HT1080 (cell line): Measurements from ENCODE around the gene CLRN2. TPM values are rescaled to one million over a fixed set of nuclear protein-coding genes. Genes with fewer than 3 reads are reported as not detected.
"Not testable (repeated sequence)": the region's sequence is repeated elsewhere in the genome, so short reads cannot be mapped to it uniquely, and the experiment has no call there.

ENCODE experiments used
- DNase-seq: peaks from one replicate; pipeline ENCODE4 v3.0.0-alpha.2; 2015; ENCODE audit warnings: low read depth
- total RNA-seq: library from RNA; depleted of rRNA; stranded (reverse); fragments of >200 nt; shearing (Covaris generic); gene quantifications from 2 replicates; pipeline ENCODE4 v1.2.3, GENCODE V29; 2014

Gene CLRN2
- total RNA-seq, 1 experiment from 2014 or later: not detected

DNA sequence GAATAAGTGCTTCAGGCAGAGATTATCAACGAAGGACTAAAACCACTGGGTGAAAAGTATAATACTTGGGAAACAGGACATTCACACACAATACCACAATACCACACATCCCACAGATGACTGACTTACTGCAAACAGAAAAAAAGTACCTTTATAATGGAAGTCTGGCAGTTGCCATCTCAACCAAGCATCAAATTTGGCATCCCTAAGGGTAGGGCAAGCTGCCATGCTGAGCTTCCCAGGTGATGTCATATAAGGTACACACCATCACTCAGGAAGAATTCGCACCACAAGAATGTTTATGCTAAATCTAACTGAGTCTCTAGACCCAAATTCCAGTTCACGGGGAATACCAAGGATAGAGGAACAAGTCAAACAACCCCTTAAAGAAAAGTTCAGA is 12.2 kb upstream of the CLRN2 start:
- peak; percentile 29 for DNase-seq

- DNase-seq: no peak
Measured at GRCh38 chr4:17504081-17504480, 10.9 kb upstream of the CLRN2 start.

DNA sequence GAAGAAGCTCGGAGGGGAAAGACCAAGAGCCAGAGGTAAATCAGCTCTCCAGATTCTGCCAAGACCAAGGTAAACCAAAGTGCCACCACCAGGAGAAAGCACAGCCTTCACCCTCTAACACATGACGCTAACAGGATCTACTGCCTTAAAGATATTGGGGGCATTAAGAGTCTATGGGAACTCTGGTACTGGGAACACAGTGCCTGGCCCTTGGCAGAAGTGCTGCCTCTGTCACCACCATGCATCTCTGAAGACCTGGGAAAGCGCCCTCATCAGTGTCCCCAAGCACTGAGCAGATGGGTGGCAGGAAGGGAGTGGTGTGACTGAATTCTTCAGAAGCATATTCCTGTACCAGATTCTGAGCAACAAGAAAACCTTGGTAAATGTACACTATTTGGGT is 4.4 kb upstream of the CLRN2 start:
- DNase-seq: no peak

DNA sequence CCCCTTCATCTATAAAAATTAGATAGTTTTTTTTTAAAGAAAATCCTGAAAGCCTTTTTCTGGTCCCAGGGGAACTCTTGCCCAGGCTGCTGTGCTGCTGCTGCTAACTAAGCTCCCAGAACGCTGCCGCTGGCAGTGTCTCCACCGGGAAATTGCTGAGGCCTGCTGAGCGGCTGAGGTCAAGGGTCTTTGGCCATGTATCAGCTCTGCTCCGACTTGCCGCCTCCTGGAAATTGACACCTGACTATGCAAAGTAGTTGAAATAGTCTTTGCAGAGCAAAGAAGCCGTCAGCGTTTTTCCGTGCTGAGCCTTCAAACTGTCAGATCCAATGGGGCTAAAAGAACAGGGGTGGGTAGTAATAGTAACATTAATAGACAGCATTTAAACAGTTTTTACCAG is 3.9 kb upstream of the CLRN2 start:
- no peak for DNase-seq

- DNase-seq: peak; percentile 17
Measured at GRCh38 chr4:17511509-17511949, 3.4 kb upstream of the CLRN2 start.

- DNase-seq: peak; percentile 72
Measured at GRCh38 chr4:17511950-17512795, 2.8 kb upstream of the CLRN2 start, which contains the start of gene QDPR. Gene QDPR (minus strand): TSS chr4:17512090. CDS start chr4:17512054, 36 bp downstream.

GRCh38 chr4:17512973-17513665 is 1.8 kb upstream of the CLRN2 start:
- DNase-seq: no peak

GRCh38 chr4:17515445-17516407 is 761 bp downstream of the CLRN2 start:
- DNase-seq: no peak

- DNase-seq: no peak
Measured at GRCh38 chr4:17516980-17517379, 2.0 kb downstream of the CLRN2 start.

DNA sequence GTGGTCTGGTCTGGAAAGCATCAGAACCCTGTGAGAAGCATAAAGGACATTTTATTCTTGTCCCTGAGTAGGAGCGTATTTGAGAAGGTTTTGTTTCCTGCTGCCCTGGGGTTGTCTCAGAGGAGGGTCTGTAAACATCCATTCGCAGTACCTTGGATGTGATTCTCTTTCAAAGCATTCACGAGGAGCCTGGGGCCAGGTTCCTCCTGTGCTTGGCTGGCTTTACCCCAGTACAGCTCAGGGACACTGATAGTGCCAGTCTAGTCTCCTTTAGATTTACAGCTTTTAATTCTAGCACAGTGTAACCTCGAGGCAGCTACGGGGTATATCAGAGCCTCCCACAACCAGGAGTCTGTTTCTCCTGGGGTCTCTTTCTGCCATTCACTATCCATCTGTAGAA is 2.7 kb downstream of the CLRN2 start:
- no peak for DNase-seq

- DNase-seq: no peak
Measured at GRCh38 chr4:17521595-17521994, 6.6 kb downstream of the CLRN2 start.

DNA sequence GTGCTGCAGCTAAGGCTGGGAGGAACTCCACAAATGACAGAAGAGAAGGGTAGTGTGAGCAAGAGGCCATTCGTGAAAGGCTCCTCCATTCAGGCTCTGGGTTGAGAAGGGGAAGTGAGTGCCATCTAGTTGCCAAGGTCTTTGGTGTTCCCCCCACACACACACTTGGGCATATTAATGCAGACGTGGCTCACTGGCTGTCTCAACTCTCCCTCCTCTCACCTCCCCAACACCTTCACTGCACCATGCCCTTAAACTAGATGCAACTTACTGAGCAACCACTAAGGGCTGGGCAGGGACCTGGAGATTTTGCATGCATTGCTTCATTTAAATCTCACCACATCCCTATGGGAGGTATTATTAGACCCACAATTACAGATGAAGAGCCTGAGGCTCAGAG is 8.7 kb downstream of the CLRN2 start:
- DNase-seq: no peak

DNA sequence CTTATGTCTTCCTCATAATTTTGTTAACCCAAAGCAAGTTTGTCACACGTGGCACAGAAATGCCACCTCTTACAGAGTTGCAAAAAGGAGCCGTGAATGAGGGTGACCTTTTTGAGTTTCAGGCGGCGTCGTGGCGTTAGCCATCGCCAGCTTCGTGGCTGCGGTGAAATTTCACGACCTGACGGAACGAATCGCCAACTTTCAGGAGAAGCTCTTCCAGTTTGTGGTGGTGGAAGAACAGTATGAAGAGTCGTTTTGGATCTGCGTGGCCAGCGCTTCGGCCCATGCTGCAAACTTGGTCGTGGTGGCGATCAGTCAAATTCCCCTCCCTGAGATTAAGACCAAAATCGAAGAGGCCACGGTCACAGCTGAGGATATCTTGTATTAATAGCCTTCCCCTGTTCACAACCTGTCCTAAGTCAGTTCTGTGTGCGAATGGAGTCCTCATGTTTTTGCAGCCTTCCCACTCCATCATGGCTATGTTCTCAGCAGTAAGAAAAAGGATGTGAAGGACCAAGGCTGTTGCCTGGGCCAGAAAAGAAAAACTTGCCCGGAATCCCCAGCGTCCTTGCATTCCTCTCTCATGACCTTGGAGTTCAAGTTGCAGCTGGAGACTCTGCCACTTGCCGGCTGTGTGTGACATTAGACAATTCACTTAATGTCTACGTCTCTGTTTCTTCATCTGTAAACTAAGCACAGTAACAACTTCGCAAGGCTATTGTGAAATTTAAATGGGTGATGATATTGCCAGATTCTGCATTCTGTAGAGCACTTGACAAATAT is 11.9 kb downstream of the CLRN2 start:
- no peak for DNase-seq

DNA sequence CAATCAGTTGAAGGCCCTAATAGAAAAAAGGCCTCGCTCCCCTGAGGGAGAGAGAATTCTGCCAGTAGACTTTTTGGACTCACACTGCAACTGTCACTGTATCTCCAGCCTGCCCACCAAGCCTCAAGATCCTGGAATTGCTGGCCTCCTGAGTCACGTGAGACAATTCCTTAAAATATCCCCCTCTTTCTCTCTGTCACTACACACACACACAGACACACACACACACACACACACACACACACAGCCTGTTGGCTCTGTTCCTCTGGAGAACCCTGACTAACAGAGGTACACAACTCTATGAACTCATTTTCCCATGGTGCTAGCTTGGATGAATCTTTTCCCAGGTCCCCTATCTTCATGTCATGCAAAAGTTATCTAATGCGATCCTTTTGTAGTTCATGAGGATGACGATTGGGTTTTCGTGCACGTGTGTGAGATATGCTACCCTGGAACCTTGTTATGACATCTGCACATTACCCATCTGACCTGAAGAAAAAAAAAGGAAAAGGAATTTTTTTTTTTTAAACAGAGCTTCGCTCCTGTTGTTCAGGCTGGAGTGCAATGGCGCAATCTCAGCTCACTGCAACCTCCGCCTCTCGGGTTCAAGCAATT is 13.7 kb downstream of the CLRN2 start:
- no peak for DNase-seq

DNA sequence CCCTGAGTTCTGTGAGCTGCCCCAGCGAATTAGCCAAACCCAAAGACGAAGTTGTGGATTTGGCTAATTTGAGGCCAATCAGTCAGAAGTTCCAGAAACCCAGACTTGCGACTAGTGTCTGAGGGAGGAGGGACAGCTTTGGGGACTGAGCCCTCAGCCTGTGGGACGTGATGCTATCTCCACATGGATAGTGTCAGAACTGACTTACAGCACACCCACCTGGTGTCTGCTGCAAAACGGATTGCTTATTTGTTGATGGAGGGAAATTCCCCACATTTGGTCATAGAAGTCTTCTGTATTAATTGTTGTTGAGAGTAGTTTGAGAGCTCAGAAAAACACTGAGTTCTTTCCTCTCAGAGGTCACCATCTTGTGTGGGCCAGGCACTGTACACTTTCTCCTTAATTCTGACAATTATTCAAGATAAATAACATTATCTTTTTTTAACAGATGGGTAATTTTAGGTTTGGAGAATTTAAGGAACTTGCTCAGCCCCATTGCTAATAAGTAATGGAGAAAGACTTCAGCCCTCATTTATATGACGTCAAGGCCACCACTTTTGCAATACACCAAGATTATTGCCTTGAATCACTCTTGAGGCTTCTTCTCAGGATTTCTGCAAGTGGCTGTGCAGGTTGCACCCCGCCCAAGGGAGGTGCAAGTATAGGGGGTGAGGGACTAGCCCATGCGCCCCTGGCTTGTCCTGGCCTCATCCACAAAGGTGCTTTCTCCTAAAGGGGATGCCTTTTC is 16.7 kb downstream of the CLRN2 start:
- DNase-seq: no peak

- DNase-seq: no peak
Measured at GRCh38 chr4:17534705-17535104, 19.7 kb downstream of the CLRN2 start.

DNA sequence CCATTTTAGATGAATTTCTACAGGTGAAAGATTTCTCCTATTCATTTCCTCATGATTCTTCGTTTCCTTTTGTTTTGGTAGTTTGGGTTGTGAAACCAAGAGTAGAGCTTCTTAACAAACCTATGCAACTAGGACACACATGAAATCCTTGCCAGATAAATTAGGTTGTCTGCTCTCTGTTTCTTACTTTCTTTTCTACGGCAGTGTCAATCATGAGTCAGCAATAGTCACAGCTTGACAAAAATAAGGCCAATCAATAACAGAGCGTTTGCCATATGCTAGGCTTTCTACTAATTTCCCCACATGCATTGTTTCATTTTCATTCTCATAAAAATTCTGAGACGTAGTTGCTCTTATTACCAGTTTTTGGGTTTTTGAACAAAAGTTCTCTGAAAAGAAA is 20.3 kb downstream of the CLRN2 start:
- DNase-seq: no peak

DNA sequence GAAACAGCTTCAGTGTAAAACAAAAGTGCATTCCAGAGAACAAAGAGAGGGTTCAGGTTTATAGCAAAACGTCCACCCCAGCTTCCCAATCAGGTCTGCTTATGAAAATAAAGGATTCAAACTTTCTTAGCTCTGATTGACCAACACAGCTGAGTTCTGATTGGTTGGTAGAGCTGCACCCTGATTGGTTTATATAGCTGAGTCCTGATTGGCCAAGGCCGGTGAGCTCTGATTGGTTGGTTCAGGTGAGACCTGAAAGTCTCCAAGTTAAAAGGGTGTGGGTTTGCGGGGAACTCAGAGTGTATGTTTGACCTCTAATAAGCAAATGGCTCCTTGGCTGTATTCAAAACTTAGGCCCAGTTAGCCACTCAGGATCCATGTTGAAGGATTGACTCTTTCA is 20.9 kb downstream of the CLRN2 start:
- peak; percentile 13 for DNase-seq

GRCh38 chr4:17537060-17537459 is 22.1 kb downstream of the CLRN2 start:
- not testable (repeated sequence) for DNase-seq
